Measurements from ENCODE around the gene SBF2.
"Not testable (repeated sequence)": the region's sequence is repeated elsewhere in the genome, so short reads cannot be mapped to it uniquely, and the experiment has no call there.

Gene SBF2

DNA sequence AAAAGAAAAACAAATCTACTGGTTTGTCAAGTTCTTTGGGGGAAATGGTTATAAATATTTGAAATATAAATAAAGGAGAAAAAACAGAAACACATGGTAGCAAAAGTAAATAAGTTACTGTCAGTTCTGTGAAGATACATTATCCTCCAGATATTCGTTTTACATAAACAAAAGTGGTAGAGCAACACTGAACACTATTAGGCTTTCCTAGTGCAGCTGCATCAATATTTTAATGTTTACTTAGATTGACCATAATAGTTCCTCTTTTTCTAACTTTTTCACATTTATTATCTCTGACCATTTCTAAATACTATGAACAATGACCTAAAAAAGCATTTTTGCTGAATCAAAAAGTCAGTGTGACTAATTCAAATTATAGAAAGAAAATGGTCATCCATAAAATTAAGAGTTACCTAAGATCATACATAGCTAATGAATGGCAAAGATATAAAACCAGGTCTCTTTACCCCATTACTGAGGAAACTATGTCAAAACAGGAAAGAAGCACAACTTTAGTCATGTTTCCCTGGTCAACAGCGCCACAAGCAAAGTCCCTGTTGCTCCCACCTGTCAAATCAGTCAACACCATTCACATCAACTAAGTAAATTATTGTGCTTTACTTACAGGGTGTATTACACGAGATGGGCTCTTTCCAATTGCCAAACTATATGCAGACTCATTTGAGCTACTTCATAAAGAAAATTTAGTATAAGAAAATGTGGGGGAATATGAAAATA, 38.5 kb downstream of the SBF2 start:
- no peak for TF ChIP-seq POU2F2 (IDR thresholded peaks at IDR 0.05; ENCODE audit: low read depth, low read length)
- TF ChIP-seq POLR2A (IDR thresholded peaks at IDR 0.05; ENCODE audit: low read depth, low read length), result no peak
- no peak for TF ChIP-seq TAF1 (IDR thresholded peaks at IDR 0.05; ENCODE audit: low read depth, low read length)
- no peak for TF ChIP-seq POLR2AphosphoS5 (IDR thresholded peaks at IDR 0.05; ENCODE audit: low read depth, low read length)
- TF ChIP-seq PAX5 (IDR thresholded peaks at IDR 0.05; ENCODE audit: insufficient read depth, low read length, severe bottlenecking), result no peak
- no peak for DNase-seq (ENCODE audit: insufficient read length, low spot score)
- no peak for FAIRE-seq

DNA sequence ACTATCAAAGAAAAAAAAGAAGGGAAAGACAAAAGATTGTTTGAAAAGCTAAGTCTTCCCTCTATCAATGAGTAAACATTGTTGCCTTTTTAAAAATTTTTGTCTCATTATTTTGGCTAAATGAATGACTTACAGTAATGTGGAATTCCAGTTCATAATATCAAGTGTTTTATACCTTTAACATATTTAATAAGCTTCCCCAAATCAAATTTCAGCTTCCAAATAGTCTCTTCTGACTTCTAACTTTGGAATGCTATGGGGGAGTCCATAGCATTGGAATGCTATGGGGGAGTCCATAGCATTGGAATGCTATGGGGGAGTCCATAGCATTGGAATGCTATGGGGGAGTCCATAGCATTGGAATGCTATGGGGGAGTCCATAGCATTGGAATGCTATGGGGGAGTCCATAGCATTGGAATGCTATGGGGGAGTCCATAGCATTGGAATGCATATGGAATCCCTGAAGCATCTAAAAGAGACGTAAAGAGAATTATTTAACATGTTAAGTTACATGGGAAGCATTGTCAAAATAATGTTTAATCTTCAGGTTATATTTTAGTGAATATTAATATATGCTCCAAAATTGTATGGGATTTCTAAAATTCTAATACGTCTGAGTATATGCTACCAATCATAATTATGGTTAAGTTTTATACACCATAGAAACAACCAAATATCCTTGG, 44.4 kb downstream of the SBF2 start:
- FAIRE-seq; DNase-seq (ENCODE audit: insufficient read length, low spot score): not testable (repeated sequence)

DNA sequence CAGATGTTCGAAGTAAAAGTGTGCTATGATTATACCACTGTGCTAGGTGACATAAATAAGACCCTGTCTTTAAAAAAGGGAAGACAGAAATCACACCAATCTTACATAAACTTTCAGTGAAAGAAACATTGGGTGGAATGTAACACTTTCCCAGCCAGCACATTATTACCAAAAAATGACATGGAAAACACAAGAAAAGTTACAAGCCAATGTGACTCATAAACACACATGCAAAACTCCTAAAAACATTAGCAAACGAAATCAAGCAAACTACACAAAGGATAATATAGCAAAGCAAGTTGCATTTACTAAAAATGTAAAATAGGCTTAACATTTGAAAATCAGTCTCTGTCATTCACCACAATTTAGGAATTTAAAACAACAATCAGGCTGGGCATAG, 47.0 kb downstream of the SBF2 start:
- TF ChIP-seq POLR2AphosphoS5 (IDR thresholded peaks at IDR 0.05; ENCODE audit: low read depth, low read length), result no peak
- TF ChIP-seq SPI1 (IDR thresholded peaks at IDR 0.05; ENCODE audit: low read depth, low read length), result no peak
- no peak for TF ChIP-seq POU2F2 (IDR thresholded peaks at IDR 0.05; ENCODE audit: low read depth, low read length)
- no peak for TF ChIP-seq PAX5 (IDR thresholded peaks at IDR 0.05; ENCODE audit: insufficient read depth, low read length, severe bottlenecking)
- TF ChIP-seq TAF1 (IDR thresholded peaks at IDR 0.05; ENCODE audit: low read depth, low read length), result no peak
- no peak for TF ChIP-seq POLR2A (IDR thresholded peaks at IDR 0.05; ENCODE audit: low read depth, low read length)
- no peak for FAIRE-seq

DNA sequence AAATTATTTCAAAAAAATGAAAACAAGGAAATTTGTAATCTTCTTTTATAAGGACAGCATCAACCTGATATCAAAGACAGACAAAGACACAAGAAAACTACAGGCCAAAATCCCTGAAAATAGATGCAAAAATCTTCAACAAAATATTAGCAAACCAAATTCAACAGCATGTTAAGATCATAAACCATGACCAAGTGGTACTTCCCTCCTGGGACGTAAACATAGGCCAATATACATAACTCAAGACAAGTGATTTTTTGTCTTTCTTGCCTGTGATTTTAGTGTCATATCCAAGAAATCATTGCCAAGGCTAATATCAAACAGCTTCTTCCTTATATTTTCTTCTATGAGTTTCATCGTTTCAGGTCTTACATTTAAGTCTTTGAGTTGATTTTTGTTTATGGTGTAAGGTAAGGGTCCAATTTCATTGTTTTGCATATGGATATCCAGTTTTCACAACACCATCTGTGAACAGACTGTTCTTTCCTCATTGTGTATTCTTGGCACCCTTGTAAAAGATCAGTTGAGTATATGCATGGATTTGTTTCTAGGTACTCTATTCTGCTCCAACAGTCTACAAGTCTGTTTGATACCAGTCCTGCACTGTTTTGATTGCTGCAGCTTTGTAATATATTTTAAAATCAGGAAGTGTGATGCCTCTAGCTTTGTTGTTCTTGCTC, 50.0 kb downstream of the SBF2 start:
- DNase-seq (ENCODE audit: insufficient read length, low spot score) (no peak), FAIRE-seq (no peak)
- TF ChIP-seq TAF1 (IDR thresholded peaks at IDR 0.05; ENCODE audit: low read depth, low read length) (no peak), PAX5 (IDR thresholded peaks at IDR 0.05; ENCODE audit: insufficient read depth, low read length, severe bottlenecking) (no peak), POLR2A (IDR thresholded peaks at IDR 0.05; ENCODE audit: low read depth, low read length) (no peak), SPI1 (IDR thresholded peaks at IDR 0.05; ENCODE audit: low read depth, low read length) (no peak), POU2F2 (IDR thresholded peaks at IDR 0.05; ENCODE audit: low read depth, low read length) (no peak), POLR2AphosphoS5 (IDR thresholded peaks at IDR 0.05; ENCODE audit: low read depth, low read length) (no peak)

More for the DNA sequence above, 47.0 kb downstream of the SBF2 start:
- no peak for DNase-seq (ENCODE audit: insufficient read length, low spot score)

DNA sequence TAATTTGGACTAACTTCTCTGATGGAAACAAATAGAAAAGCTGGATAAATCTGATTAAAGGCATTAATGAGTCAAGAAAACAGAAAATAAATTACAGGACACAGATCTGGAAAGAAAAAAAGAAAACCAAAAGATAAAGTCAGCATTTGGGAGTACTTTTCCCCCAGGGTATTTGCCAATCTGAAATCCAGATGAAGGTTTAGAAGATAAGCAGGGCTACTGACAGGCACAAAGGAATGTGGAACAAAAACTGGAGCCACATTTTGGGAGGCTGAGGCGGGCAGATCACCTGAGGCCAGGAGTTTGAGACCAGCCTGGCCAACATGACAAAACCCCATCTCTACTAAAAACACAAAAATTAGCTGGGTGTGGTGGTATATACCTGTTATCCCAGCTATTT, 57.2 kb downstream of the SBF2 start:
- DNase-seq (ENCODE audit: insufficient read length, low spot score), result no peak
- FAIRE-seq, result no peak
- TF ChIP-seq PAX5 (IDR thresholded peaks at IDR 0.05; ENCODE audit: insufficient read depth, low read length, severe bottlenecking) (no peak), POLR2A (IDR thresholded peaks at IDR 0.05; ENCODE audit: low read depth, low read length) (no peak)

DNA sequence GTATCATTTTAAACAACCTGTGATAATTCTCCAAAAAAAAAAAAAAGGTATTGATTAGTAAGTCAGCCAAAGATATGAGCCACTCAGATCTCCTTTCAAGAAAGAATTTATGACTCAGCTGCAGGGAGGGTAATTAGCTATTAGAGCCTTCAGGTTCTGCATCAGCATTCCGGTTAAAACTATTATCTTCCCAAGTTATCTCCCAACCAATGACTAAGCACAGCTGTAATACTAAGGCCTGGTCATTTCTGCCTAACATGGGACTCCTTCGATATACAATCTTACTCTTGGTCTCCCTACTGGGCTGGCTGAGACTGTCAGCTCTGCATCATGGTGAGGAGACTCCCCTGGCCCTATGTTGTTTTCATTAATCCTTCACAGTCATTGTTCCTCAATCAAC, 60.4 kb downstream of the SBF2 start:
- no peak for TF ChIP-seq POLR2AphosphoS5 (IDR thresholded peaks at IDR 0.05; ENCODE audit: low read depth, low read length)
- TF ChIP-seq SPI1 (IDR thresholded peaks at IDR 0.05; ENCODE audit: low read depth, low read length), result no peak
- TF ChIP-seq POU2F2 (IDR thresholded peaks at IDR 0.05; ENCODE audit: low read depth, low read length), result no peak
- TF ChIP-seq TAF1 (IDR thresholded peaks at IDR 0.05; ENCODE audit: low read depth, low read length), result no peak
- no peak for TF ChIP-seq POLR2A (IDR thresholded peaks at IDR 0.05; ENCODE audit: low read depth, low read length)
- TF ChIP-seq PAX5 (IDR thresholded peaks at IDR 0.05; ENCODE audit: insufficient read depth, low read length, severe bottlenecking), result no peak
- no peak for FAIRE-seq
- DNase-seq (ENCODE audit: insufficient read length, low spot score), result no peak

DNA sequence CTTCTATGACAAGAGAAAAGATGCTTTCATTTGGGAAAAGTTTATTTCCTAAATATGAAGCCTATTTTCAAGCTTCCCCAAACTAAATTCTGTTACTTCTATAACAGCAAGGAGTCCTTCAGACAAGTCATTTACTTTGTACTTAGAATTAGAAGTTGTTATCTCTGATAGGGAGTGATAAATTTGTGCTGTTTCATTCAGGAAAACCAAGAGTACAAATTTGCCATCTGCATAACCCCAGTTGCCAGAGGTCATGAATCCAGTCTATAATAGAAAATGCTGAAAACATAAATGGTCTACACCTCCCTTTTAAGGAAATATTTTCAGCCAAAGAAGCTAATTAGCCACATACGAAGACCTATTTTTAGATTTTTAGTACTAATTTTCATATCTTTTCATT, 61.3 kb downstream of the SBF2 start:
- DNase-seq (ENCODE audit: insufficient read length, low spot score) (no peak), FAIRE-seq (no peak)
- no peak for TF ChIP-seq POLR2AphosphoS5 (IDR thresholded peaks at IDR 0.05; ENCODE audit: low read depth, low read length)
- TF ChIP-seq TAF1 (IDR thresholded peaks at IDR 0.05; ENCODE audit: low read depth, low read length), result no peak
- TF ChIP-seq PAX5 (IDR thresholded peaks at IDR 0.05; ENCODE audit: insufficient read depth, low read length, severe bottlenecking), result no peak

DNA sequence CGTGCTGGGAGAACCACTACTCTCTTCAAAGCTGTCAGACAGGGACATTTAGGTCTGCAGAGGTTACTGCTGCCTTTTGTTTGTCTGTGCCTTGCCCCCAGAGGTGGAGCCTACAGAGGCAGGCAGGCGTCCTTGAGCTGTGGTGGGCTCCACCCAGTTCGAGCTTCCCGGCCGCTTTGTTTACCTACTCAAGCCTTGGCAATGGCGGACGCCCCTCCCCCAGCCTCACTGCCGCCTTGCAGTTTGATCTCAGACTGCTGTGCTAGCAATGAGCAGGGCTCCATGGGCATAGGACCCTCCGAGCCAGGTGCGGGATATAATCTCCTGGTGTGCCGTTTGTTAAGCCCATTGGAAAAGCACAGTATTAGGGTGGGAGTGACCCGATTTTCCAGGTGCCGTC, 62.2 kb downstream of the SBF2 start:
- FAIRE-seq; DNase-seq (ENCODE audit: insufficient read length, low spot score): not testable (repeated sequence)

DNA sequence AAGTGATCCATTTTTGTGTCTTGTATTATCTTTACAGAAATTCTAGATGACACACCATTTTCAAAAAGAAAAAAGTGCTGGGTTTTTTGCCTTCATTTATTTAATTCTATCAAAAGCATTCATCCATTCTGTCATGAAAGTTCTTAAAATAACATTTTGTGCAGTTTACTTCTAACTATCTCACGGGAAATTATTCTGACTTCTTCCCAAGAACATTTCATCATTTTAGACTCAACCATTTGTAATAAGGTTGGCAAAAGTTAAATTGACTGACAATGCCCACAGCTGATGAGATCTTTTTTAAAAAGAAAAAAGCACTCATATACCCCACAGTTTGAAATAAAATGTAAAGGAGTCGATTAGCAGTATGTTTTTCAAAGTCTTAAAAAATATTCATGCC, 68.5 kb downstream of the SBF2 start:
- no peak for FAIRE-seq
- DNase-seq (ENCODE audit: insufficient read length, low spot score), result no peak
- TF ChIP-seq SPI1 (IDR thresholded peaks at IDR 0.05; ENCODE audit: low read depth, low read length) (no peak), PAX5 (IDR thresholded peaks at IDR 0.05; ENCODE audit: insufficient read depth, low read length, severe bottlenecking) (no peak), POU2F2 (IDR thresholded peaks at IDR 0.05; ENCODE audit: low read depth, low read length) (no peak), TAF1 (IDR thresholded peaks at IDR 0.05; ENCODE audit: low read depth, low read length) (no peak), POLR2A (IDR thresholded peaks at IDR 0.05; ENCODE audit: low read depth, low read length) (no peak), POLR2AphosphoS5 (IDR thresholded peaks at IDR 0.05; ENCODE audit: low read depth, low read length) (no peak)

DNA sequence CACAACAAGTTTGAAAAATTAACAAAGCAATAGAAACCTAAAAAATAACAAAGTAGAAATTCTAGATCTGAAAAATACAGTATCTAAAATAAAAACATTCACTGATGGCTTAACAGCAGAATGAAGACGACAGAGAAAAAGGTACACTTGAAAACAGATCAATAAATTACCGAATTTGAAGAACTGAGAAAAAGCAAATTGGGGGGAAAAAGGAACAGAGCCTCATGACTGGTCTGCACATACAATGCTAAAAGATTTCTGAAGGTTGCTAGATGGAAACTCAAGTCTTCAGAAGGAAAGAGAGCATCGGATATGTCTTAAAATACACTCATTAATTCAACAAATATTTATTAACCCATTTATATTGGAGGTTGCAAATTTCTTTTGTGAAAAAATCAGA, 71.6 kb downstream of the SBF2 start:
- DNase-seq (ENCODE audit: insufficient read length, low spot score) (no peak), FAIRE-seq (no peak)
- TF ChIP-seq POU2F2 (IDR thresholded peaks at IDR 0.05; ENCODE audit: low read depth, low read length) (no peak), SPI1 (IDR thresholded peaks at IDR 0.05; ENCODE audit: low read depth, low read length) (no peak), PAX5 (IDR thresholded peaks at IDR 0.05; ENCODE audit: insufficient read depth, low read length, severe bottlenecking) (no peak), POLR2A (IDR thresholded peaks at IDR 0.05; ENCODE audit: low read depth, low read length) (no peak), TAF1 (IDR thresholded peaks at IDR 0.05; ENCODE audit: low read depth, low read length) (no peak), POLR2AphosphoS5 (IDR thresholded peaks at IDR 0.05; ENCODE audit: low read depth, low read length) (no peak)
